HFF-Myc (cell line): Measurements from ENCODE around the gene OR7G3.

Source experiments
- DNase-seq: peaks from one replicate; pipeline ENCODE4 v3.0.0-alpha.2; 2011; ENCODE audit warnings: low read depth; ENCODE audit errors: extremely low read depth
- H3K4me3 ChIP-seq: replicated peaks from 2 replicates; pipeline ENCODE4 v1.5.1; 2011; ENCODE audit warnings: low read depth, mild to moderate bottlenecking, control low read depth, low read length
- TF ChIP-seq, protein P1 (sequence below): IDR thresholded peaks from 2 replicates; pipeline ENCODE4 v1.5.1; 2012; ENCODE audit warnings: mild to moderate bottlenecking, low read depth, low read length, control low read depth; ENCODE audit errors: missing control alignments

The OR7G3 gene

DNA sequence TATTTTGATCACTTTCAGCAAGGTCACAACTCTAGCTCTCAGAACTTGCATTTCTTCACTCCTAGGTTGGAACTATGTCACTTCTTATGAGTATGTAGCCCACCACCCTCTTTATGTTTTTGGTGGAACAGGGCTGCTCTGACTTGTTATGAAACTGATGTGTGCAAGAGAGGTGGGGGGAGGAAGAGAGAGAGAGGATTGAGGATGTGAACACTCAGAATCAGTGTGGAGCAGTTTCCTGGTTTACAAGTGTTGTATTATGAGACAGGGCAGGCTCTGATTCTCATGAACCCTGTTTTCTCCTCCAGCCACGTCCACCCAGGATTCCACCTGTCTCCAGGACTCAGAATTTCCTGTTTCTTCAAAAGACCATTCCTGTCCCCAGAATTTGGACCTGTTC, 29.6 kb upstream of the OR7G3 start:
- no peak for DNase-seq
- no peak overlapping the region for H3K4me3 ChIP-seq
- TF ChIP-seq, protein P1, sequence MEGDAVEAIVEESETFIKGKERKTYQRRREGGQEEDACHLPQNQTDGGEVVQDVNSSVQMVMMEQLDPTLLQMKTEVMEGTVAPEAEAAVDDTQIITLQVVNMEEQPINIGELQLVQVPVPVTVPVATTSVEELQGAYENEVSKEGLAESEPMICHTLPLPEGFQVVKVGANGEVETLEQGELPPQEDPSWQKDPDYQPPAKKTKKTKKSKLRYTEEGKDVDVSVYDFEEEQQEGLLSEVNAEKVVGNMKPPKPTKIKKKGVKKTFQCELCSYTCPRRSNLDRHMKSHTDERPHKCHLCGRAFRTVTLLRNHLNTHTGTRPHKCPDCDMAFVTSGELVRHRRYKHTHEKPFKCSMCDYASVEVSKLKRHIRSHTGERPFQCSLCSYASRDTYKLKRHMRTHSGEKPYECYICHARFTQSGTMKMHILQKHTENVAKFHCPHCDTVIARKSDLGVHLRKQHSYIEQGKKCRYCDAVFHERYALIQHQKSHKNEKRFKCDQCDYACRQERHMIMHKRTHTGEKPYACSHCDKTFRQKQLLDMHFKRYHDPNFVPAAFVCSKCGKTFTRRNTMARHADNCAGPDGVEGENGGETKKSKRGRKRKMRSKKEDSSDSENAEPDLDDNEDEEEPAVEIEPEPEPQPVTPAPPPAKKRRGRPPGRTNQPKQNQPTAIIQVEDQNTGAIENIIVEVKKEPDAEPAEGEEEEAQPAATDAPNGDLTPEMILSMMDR = no peak

GRCh38 chr19:9155591-9155990, 28.8 kb upstream of the OR7G3 start:
- no peak for DNase-seq
- TF ChIP-seq, protein P1 = no peak
- no peak overlapping the region for H3K4me3 ChIP-seq

GRCh38 chr19:9151367-9151766, 24.6 kb upstream of the OR7G3 start:
- TF ChIP-seq, protein P1 = no peak
- no peak overlapping the region for H3K4me3 ChIP-seq
- DNase-seq = no peak

DNA sequence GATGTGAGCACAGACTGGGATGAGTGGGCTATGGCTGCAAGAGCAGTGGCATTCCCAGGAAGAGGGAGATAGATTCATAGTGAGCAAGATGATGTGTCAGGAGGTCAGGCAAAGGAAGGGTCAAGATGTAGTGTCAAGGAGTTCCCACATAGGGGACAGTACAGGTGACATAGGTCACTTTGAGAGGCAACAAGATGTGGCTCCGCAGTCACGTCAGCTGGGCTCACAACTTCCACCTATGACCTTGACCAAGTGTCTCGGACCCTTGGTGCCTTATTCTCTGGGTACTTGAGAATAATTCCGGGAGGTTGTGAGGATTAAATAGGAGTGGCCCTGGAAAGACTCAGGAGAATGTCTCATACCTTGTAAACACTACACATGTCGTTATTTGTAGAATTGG, 23.9 kb upstream of the OR7G3 start:
- no peak overlapping the region for H3K4me3 ChIP-seq
- TF ChIP-seq, protein P1 = no peak
- no peak for DNase-seq

- no peak overlapping the region for H3K4me3 ChIP-seq
- no peak for DNase-seq
- TF ChIP-seq, protein P1 = no peak
Observed at GRCh38 chr19:9149997-9150396, 23.2 kb upstream of the OR7G3 start.

- TF ChIP-seq, protein P1 = no peak
- DNase-seq = no peak
- H3K4me3 ChIP-seq = no peak overlapping the region
Observed at GRCh38 chr19:9148697-9149096, 21.9 kb upstream of the OR7G3 start.

- TF ChIP-seq, protein P1 = no peak
- DNase-seq = no peak
- no peak overlapping the region for H3K4me3 ChIP-seq
Observed at GRCh38 chr19:9146882-9147281, 20.1 kb upstream of the OR7G3 start.
